Fibroblast of villous mesenchyme (primary cell): ENCODE measurements around the gene KMT2E. TPM values are rescaled to one million over a fixed set of nuclear protein-coding genes. Genes with fewer than 3 reads are reported as not detected.
"Not testable (repeated sequence)": the region's sequence is repeated elsewhere in the genome, so short reads cannot be mapped to it uniquely, and the experiment has no call there.

Experiments
- DNase-seq: peaks from one replicate; pipeline ENCODE4 v3.0.0-alpha.2; 2010; ENCODE audit warnings: low read depth
- H3K4me3 ChIP-seq: 2 replicates; pipeline ENCODE4 v1.5.1; 2011; ENCODE audit warnings: low read depth, mild to moderate bottlenecking, low read length
- CTCF ChIP-seq: IDR thresholded peaks from 2 replicates; pipeline ENCODE4 v1.5.1; 2012; ENCODE audit warnings: low read depth, mild to moderate bottlenecking, low read length; ENCODE audit not compliant: insufficient read depth
- total RNA-seq: library from RNA; depleted of rRNA; stranded (reverse); fragments of >200 nt; gene quantifications from 2 replicates; pipeline ENCODE4 v1.2.3, GENCODE V29; 2012

The KMT2E gene
- total RNA-seq, 1 donor = 110 TPM

GRCh38 chr7:105003275-105003674 is 10.7 kb upstream of the KMT2E start:
- peak overlapping the region; percentile 22 for H3K4me3 ChIP-seq
- DNase-seq = peak; percentile 75
- no peak for TF ChIP-seq CTCF

- H3K4me3 ChIP-seq = no peak overlapping the region
- peak; percentile 60 for DNase-seq
- no peak for TF ChIP-seq CTCF
These were observed 10.0 kb upstream of the KMT2E start for GRCh38 chr7:105003872-105004510.

GRCh38 chr7:105005006-105005405 is 9.0 kb upstream of the KMT2E start:
- not testable (repeated sequence) for H3K4me3 ChIP-seq, DNase-seq

- H3K4me3 ChIP-seq, DNase-seq: not testable (repeated sequence)
These were observed 8.5 kb upstream of the KMT2E start for GRCh38 chr7:105005486-105005885.

GRCh38 chr7:105006367-105007136 is 7.5 kb upstream of the KMT2E start:
- no peak overlapping the region for H3K4me3 ChIP-seq
- peak; percentile 17 for TF ChIP-seq CTCF
- no peak for DNase-seq

- DNase-seq = no peak
- TF ChIP-seq CTCF = no peak
- H3K4me3 ChIP-seq = no peak overlapping the region
These were observed 6.7 kb upstream of the KMT2E start for GRCh38 chr7:105007298-105007697.

- no peak for TF ChIP-seq CTCF
- H3K4me3 ChIP-seq = peak overlapping the region; percentile 98
- no peak for DNase-seq
These were observed 4.1 kb upstream of the KMT2E start for GRCh38 chr7:105009667-105010503.
